K562 (cell line): ENCODE data around the gene NEURL2. TPM values are rescaled to one million over a fixed set of nuclear protein-coding genes. Genes with fewer than 3 reads are reported as not detected.
A peak's percentile ranks its signal among the peaks of the same experiment; 100 is the strongest.

Source experiments
- ARID2 ChIP-seq: fragments of 450-650 bp; IDR thresholded peaks from 2 replicates; pipeline ENCODE4 v1.6.1; 2017; ENCODE audit warnings: antibody characterized with exemption, mild to moderate bottlenecking
- BRF1 ChIP-seq: IDR thresholded peaks from 3 replicates; pipeline ENCODE4 v1.6.1; 2011; ENCODE audit warnings: borderline replicate concordance, mild to moderate bottlenecking; ENCODE audit not compliant: insufficient read length; ENCODE audit errors: extremely low read depth
- GTF2A2 ChIP-seq: IDR thresholded peaks from 2 replicates; pipeline ENCODE4 v1.6.1; 2016; ENCODE audit warnings: mild to moderate bottlenecking, missing genetic modification characterization, missing compliant biosample characterization
- HDAC2 ChIP-seq: fragments of 450-650 bp; IDR thresholded peaks from 2 replicates; pipeline ENCODE4 v1.6.1; 2016; ENCODE audit warnings: mild to moderate bottlenecking
- HNRNPH1 ChIP-seq: fragments of 200-400 bp; formaldehyde crosslinking; optimal IDR thresholded peaks from 2 replicates; pipeline ENCODE3; 2017; ENCODE audit warnings: low read depth, mild to moderate bottlenecking, low read length, moderate library complexity
- HNRNPL ChIP-seq: fragments of 200-400 bp; formaldehyde crosslinking; IDR thresholded peaks from 2 replicates; pipeline ENCODE4 v1.6.1; 2017; ENCODE audit warnings: low read depth, mild to moderate bottlenecking, low read length
- MCM3 ChIP-seq: fragments of 450-650 bp; IDR thresholded peaks from 2 replicates; pipeline ENCODE4 v1.6.1; 2016
- NFIC ChIP-seq: fragments of 450-650 bp; IDR thresholded peaks from 2 replicates; pipeline ENCODE4 v1.6.1; 2017; ENCODE audit warnings: mild to moderate bottlenecking, inconsistent platforms
- PRDM10 ChIP-seq: fragments of 450-650 bp; IDR thresholded peaks from 2 replicates; pipeline ENCODE4 v1.6.1; 2018; ENCODE audit not compliant: partially characterized antibody
- RBFOX2 ChIP-seq: fragments of 200-400 bp; formaldehyde crosslinking; IDR thresholded peaks from 2 replicates; pipeline ENCODE4 v1.6.1; 2017; ENCODE audit warnings: low read depth, mild to moderate bottlenecking, low read length, moderate library complexity
- RBM25 ChIP-seq: fragments of 200-400 bp; formaldehyde crosslinking; IDR thresholded peaks from 2 replicates; pipeline ENCODE4 v1.6.1; 2018; ENCODE audit warnings: low read length, low read depth, moderate library complexity; ENCODE audit not compliant: severe bottlenecking
- RHOXF2B ChIP-seq: fragments of 250-450 bp; sonication (Bioruptor Pico); conservative IDR thresholded peaks from 2 replicates; pipeline ENCODE4 v1.5.1; 2021
- SFPQ ChIP-seq: fragments of 200-400 bp; formaldehyde crosslinking; IDR thresholded peaks from 2 replicates; pipeline ENCODE4 v1.6.1; 2017; ENCODE audit warnings: mild to moderate bottlenecking, low read depth, low read length, moderate library complexity
- SMAD4 ChIP-seq: fragments of 250-450 bp; sonication (Bioruptor Pico); conservative IDR thresholded peaks from 2 replicates; pipeline ENCODE4 v1.8.0; 2021; ENCODE audit warnings: inconsistent platforms, mild to moderate bottlenecking, moderate library complexity
- SNRNP70 ChIP-seq: fragments of 200-400 bp; formaldehyde crosslinking; optimal IDR thresholded peaks from 2 replicates; pipeline ENCODE3; 2017; ENCODE audit warnings: low read depth, low read length
- STAT6 ChIP-seq: sonication (generic); formaldehyde crosslinking; IDR thresholded peaks from 2 replicates; pipeline ENCODE4 v1.8.1; 2023; ENCODE audit warnings: mild to moderate bottlenecking, missing genetic modification reagents
- TAF1 ChIP-seq: IDR thresholded peaks from 2 replicates; pipeline ENCODE4 v1.6.1; 2011; ENCODE audit warnings: mild to moderate bottlenecking, low read length, moderate library complexity; ENCODE audit not compliant: insufficient read depth, control insufficient read depth, severe bottlenecking; ENCODE audit errors: extremely low read depth
- ZNF316 ChIP-seq: fragments of 450-650 bp; IDR thresholded peaks from 2 replicates; pipeline ENCODE4 v1.6.1; 2016
- polyA plus RNA-seq, 8 experiments: library from polyadenylated mRNA; depleted of rRNA in 4 of 8; stranded (reverse) in 5 of 8; unstranded in 3 of 8; fragments of >200 nt; fragmentation: Nextera tagmentation in 2 of 8; fragmentation: Illumina TruSeq in 1 of 8; extraction: Ambion mirVana in 2 of 8; extraction: Trizol in 1 of 8; gene quantifications; 2 replicates each; pipeline versions ENCODE4 v1.2.1 to v1.2.3, GENCODE V29; 2011 to 2014; ENCODE audit warnings: inconsistent platforms in 1 of 8, missing spikeins in 1 of 8
- total RNA-seq, 7 experiments: library from RNA; depleted of rRNA in 6 of 7; stranded (reverse); fragments of >200 nt in 6 of 7; fragmentation: Illumina TruSeq in 2 of 7; extraction: Trizol in 2 of 7; gene quantifications; 2 replicates each; pipeline versions ENCODE4 v1.2.1 to v1.2.3, GENCODE V29; 2011 to 2021; ENCODE audit warnings: low replicate concordance in 1 of 7

The NEURL2 gene
- total and polyA plus RNA-seq, 9 of the 15 experiments (the other 6 are each of a cell fraction or from before 2014, with no cell fraction given): 0.22 to 1.9 (median 0.50) TPM; not detected in 1

- TF ChIP-seq GTF2A2 (tag): no peak
- TF ChIP-seq NFIC: peak; percentile 41; the same call in 1 of the 2 replicates
- peak; percentile 60 for TF ChIP-seq ZNF316
- TF ChIP-seq TAF1: peak; percentile 79
- no peak for TF ChIP-seq RBM25
- TF ChIP-seq SMAD4 (CRISPR knock-in tag): peak; percentile 59; the same call in 1 of the 2 replicates
- no peak for TF ChIP-seq BRF1
- no peak for TF ChIP-seq STAT6
- TF ChIP-seq MCM3: no peak
- TF ChIP-seq SFPQ: no peak
- no peak for TF ChIP-seq SNRNP70
- TF ChIP-seq HNRNPL: no peak
- TF ChIP-seq HDAC2: 0 out of 2 replicates have a peak, but pooled peaks have one; percentile 30
- no peak for TF ChIP-seq ARID2
- TF ChIP-seq HNRNPH1: no peak
- peak; percentile 92 for TF ChIP-seq PRDM10
- TF ChIP-seq RHOXF2B (CRISPR knock-in tag): no peak
- TF ChIP-seq RBFOX2: peak; percentile 85
These were observed 19.9 kb upstream of the NEURL2 start (continued) for GRCh38 chr20:45910670-45911485.
